H9 (cell line): ENCODE data around the gene SCTR. TPM values are rescaled to one million over a fixed set of nuclear protein-coding genes. Genes with fewer than 3 reads are reported as not detected.

ENCODE experiments used
- DNase-seq: peaks from one replicate; pipeline ENCODE4 v3.0.0-alpha.2; 2017
- H2AFZ ChIP-seq: one replicate; pipeline ENCODE4 v1.6.1; 2013; ENCODE audit warnings: mild to moderate bottlenecking, low read length, control low read depth, moderate library complexity
- H2AK5ac ChIP-seq: 2 replicates; pipeline ENCODE4 v1.6.1; 2013; ENCODE audit warnings: low read length, control low read depth, mixed read lengths; ENCODE audit not compliant: insufficient read length
- H2BK120ac ChIP-seq: one replicate; pipeline ENCODE4 v1.6.1; 2013; ENCODE audit warnings: low read depth, mild to moderate bottlenecking, low read length, control low read depth, inconsistent platforms; ENCODE audit not compliant: poor library complexity, severe bottlenecking
- H2BK12ac ChIP-seq: 2 replicates; pipeline ENCODE4 v1.6.1; 2013; ENCODE audit warnings: low read length, control low read depth, mixed read lengths, low read depth; ENCODE audit not compliant: insufficient read length
- H2BK15ac ChIP-seq: 2 replicates; pipeline ENCODE4 v1.6.1; 2013; ENCODE audit warnings: low read depth, low read length, control low read depth
- H2BK20ac ChIP-seq: one replicate; pipeline ENCODE4 v1.6.1; 2013; ENCODE audit warnings: low read depth, mild to moderate bottlenecking, low read length, control low read depth, inconsistent platforms; ENCODE audit not compliant: poor library complexity, severe bottlenecking
- H2BK5ac ChIP-seq: 2 replicates; pipeline ENCODE4 v1.6.1; 2013; ENCODE audit warnings: low read length, control low read depth, mixed read lengths; ENCODE audit not compliant: insufficient read length
- H3K14ac ChIP-seq: 2 replicates; pipeline ENCODE4 v1.6.1; 2013; ENCODE audit warnings: low read length, control low read depth; ENCODE audit not compliant: insufficient read depth
- H3K18ac ChIP-seq: 2 replicates; pipeline ENCODE4 v1.6.1; 2013; ENCODE audit warnings: low read depth, mild to moderate bottlenecking, mixed read lengths, low read length, control low read depth; ENCODE audit not compliant: insufficient read length
- H3K23ac ChIP-seq: 2 replicates; pipeline ENCODE4 v1.6.1; 2013; ENCODE audit warnings: low read length, control low read depth, mixed read lengths, low read depth; ENCODE audit not compliant: insufficient read length
- H3K23me2 ChIP-seq: 2 replicates; pipeline ENCODE4 v1.6.1; 2013; ENCODE audit warnings: low read depth, mild to moderate bottlenecking, mixed read lengths, low read length, control low read depth; ENCODE audit not compliant: insufficient read length, poor library complexity, severe bottlenecking
- H3K27ac ChIP-seq: 2 replicates; pipeline ENCODE4 v1.5.1; 2013; ENCODE audit warnings: low read length, control low read depth, mixed read lengths, low read depth; ENCODE audit not compliant: insufficient read length
- H3K27me3 ChIP-seq: 2 replicates; pipeline ENCODE4 v1.6.1; 2013; ENCODE audit warnings: low read length, control low read depth, inconsistent platforms; ENCODE audit not compliant: insufficient read depth
- H3K4ac ChIP-seq: 2 replicates; pipeline ENCODE4 v1.6.1; 2013; ENCODE audit warnings: low read depth, mild to moderate bottlenecking, control low read depth, inconsistent platforms, low read length, moderate library complexity
- H3K4me1 ChIP-seq: 2 replicates; pipeline ENCODE4 v1.6.1; 2013; ENCODE audit warnings: low read length, control low read depth, inconsistent platforms; ENCODE audit not compliant: insufficient read depth
- H3K4me2 ChIP-seq: 2 replicates; pipeline ENCODE4 v1.6.1; 2013; ENCODE audit warnings: low read length, control low read depth, mixed read lengths; ENCODE audit not compliant: insufficient read length, insufficient read depth
- H3K56ac ChIP-seq: 2 replicates; pipeline ENCODE4 v1.6.1; 2013; ENCODE audit warnings: low read depth, mild to moderate bottlenecking, mixed read lengths, low read length, control low read depth; ENCODE audit not compliant: insufficient read length
- H3K79me1 ChIP-seq: 2 replicates; pipeline ENCODE4 v1.6.1; 2013; ENCODE audit warnings: low read depth, mild to moderate bottlenecking, moderate library complexity, low read length, control low read depth, inconsistent platforms; ENCODE audit not compliant: insufficient read depth, poor library complexity, severe bottlenecking
- H3K79me2 ChIP-seq: 2 replicates; pipeline ENCODE4 v1.6.1; 2013; ENCODE audit warnings: low read length, control low read depth, inconsistent platforms; ENCODE audit not compliant: insufficient read depth
- H3K9ac ChIP-seq: 2 replicates; pipeline ENCODE4 v1.6.1; 2013; ENCODE audit warnings: low read length, control low read depth, mixed read lengths; ENCODE audit not compliant: insufficient read length; ENCODE audit errors: extremely low read depth
- H3K9me3 ChIP-seq: one replicate; pipeline ENCODE4 v1.6.1; 2013; ENCODE audit warnings: low read depth, low read length, inconsistent platforms; ENCODE audit not compliant: control insufficient read depth
- H3T11ph ChIP-seq: one replicate; pipeline ENCODE4 v1.6.1; 2013; ENCODE audit warnings: mild to moderate bottlenecking, low read length, control low read depth, inconsistent platforms
- H4K20me1 ChIP-seq: one replicate; pipeline ENCODE4 v1.6.1; 2013; ENCODE audit not compliant: control insufficient read depth, insufficient read length, insufficient read depth
- H4K5ac ChIP-seq: 2 replicates; pipeline ENCODE4 v1.6.1; 2013; ENCODE audit warnings: low read depth, mild to moderate bottlenecking, mixed read lengths, low read length, control low read depth; ENCODE audit not compliant: insufficient read length
- H4K8ac ChIP-seq: replicated peaks from 2 replicates; pipeline ENCODE4 v1.6.1; 2013; ENCODE audit warnings: low read length, control low read depth, mixed read lengths, low read depth; ENCODE audit not compliant: insufficient read length
- H4K91ac ChIP-seq: 2 replicates; pipeline ENCODE4 v1.6.1; 2013; ENCODE audit warnings: low read depth, mild to moderate bottlenecking, moderate library complexity, mixed read lengths, low read length, control low read depth; ENCODE audit not compliant: insufficient read length
- H3K27ac Mint-ChIP-seq, 3 experiments: 2 replicates in 2 of 3; 3 replicates in 1 of 3; pipeline ENCODE4 v1.8.0; 2020 to 2021; ENCODE audit warnings: mixed read lengths in 3 of 3, mild to moderate bottlenecking in 1 of 3, moderate library complexity in 1 of 3
- H3K27me3 Mint-ChIP-seq: 2 replicates; pipeline ENCODE4 v1.8.0; 2021; ENCODE audit warnings: low read depth, mild to moderate bottlenecking, moderate library complexity, mixed read lengths
- H3K36me3 Mint-ChIP-seq, 3 experiments: 2 replicates in 2 of 3; 3 replicates in 1 of 3; pipeline ENCODE4 v1.8.0; 2020 to 2021; ENCODE audit warnings: low read depth in 3 of 3, mixed read lengths in 3 of 3; ENCODE audit not compliant: insufficient read depth in 1 of 3
- H3K4me1 Mint-ChIP-seq, 2 experiments: 2 replicates each; pipeline ENCODE4 v1.8.0; 2020; ENCODE audit warnings: mixed read lengths in 2 of 2
- H3K4me3 Mint-ChIP-seq, 2 experiments: 2 replicates in 1 of 2; 3 replicates in 1 of 2; pipeline ENCODE4 v1.8.0; 2020 to 2021; ENCODE audit warnings: mild to moderate bottlenecking in 2 of 2, mixed read lengths in 2 of 2, moderate library complexity in 1 of 2
- H3K9me3 Mint-ChIP-seq, 2 experiments: 2 replicates in 1 of 2; 3 replicates in 1 of 2; pipeline ENCODE4 v1.8.0; 2020; ENCODE audit warnings: mild to moderate bottlenecking in 2 of 2, mixed read lengths in 2 of 2, moderate library complexity in 1 of 2
- WGBS: extraction: QIAGEN DNeasy Blood & Tissue Kit; methylation state at CpG from one replicate; pipeline ENCODE4 v1.1.7; 2013; ENCODE audit warnings: missing lambda C conversion rate, low lambda C conversion rate, mixed read lengths; ENCODE audit not compliant: insufficient read length; ENCODE audit errors: extremely low coverage; 5-methylcytosine and 5-hydroxymethylcytosine counted together
- total RNA-seq: library from RNA; stranded (reverse); gene quantifications from 2 replicates; pipeline ENCODE4 v1.2.1, GENCODE V29; 2021
- TF ChIP-seq, protein P1 (sequence below): fragments of 200-600 bp; sonication (generic); conservative IDR thresholded peaks from 3 replicates; pipeline ENCODE4 v1.8.0; 2021; ENCODE audit warnings: antibody characterized with exemption, mild to moderate bottlenecking

SCTR gene
- total RNA-seq, 1 experiment from 2014 or later, result not detected

DNA sequence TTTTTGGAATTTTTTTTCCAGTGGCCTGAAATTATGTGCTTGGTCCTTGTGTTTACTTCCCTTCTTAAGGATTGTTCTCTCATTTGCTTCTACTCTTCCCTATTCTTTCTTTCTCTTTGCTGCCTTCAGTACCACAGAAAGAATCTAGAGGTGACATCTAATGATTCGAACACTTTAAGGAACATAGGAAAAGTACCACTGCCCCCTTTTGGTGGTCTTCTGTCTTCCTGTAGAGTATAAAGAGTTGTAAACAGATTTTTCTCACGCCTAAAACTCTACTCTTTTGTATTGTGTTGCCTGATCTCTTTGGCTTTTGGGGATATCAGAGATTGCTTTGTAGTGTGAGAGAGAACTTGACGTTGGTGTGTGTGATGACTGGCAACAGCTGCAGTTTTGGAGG lies 7.0 kb upstream of the SCTR start:
- Histone ChIP-seq H2BK15ac (no peak overlapping the region), H3K27me3 (no peaks in the 10 kb centered on the region), H4K5ac (no peak overlapping the region), H3K56ac (no peak overlapping the region), H3K14ac (no peak overlapping the region), H2AFZ (peak overlapping the region; percentile 93), H3T11ph (no peak overlapping the region), H3K9ac (no peak overlapping the region), H4K91ac (no peak overlapping the region), H3K4me2 (no peak overlapping the region), H3K23me2 (no peaks in the 10 kb centered on the region), H3K27ac (no peak overlapping the region), H3K23ac (no peak overlapping the region), H3K4me1 (no peaks in the 10 kb centered on the region), H2BK12ac (no peak overlapping the region), H2BK120ac (no peak overlapping the region), H2BK5ac (no peak overlapping the region), H4K20me1 (no peaks in the 10 kb centered on the region), H2BK20ac (no peak overlapping the region), H3K79me1 (no peaks in the 10 kb centered on the region), H3K18ac (no peak overlapping the region), H4K8ac (no peak overlapping the region), H3K79me2 (no peaks in the 10 kb centered on the region), H3K4ac (no peak overlapping the region), H3K9me3 (no peaks in the 10 kb centered on the region), H2AK5ac (no peak overlapping the region)
- no peak overlapping the region for H3K4me3 Mint-ChIP-seq
- TF ChIP-seq, protein P1, sequence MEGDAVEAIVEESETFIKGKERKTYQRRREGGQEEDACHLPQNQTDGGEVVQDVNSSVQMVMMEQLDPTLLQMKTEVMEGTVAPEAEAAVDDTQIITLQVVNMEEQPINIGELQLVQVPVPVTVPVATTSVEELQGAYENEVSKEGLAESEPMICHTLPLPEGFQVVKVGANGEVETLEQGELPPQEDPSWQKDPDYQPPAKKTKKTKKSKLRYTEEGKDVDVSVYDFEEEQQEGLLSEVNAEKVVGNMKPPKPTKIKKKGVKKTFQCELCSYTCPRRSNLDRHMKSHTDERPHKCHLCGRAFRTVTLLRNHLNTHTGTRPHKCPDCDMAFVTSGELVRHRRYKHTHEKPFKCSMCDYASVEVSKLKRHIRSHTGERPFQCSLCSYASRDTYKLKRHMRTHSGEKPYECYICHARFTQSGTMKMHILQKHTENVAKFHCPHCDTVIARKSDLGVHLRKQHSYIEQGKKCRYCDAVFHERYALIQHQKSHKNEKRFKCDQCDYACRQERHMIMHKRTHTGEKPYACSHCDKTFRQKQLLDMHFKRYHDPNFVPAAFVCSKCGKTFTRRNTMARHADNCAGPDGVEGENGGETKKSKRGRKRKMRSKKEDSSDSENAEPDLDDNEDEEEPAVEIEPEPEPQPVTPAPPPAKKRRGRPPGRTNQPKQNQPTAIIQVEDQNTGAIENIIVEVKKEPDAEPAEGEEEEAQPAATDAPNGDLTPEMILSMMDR, result peak; percentile 69
- WGBS, result no CpG with 5 or more reads among the region's 3 CpGs
- H3K27ac Mint-ChIP-seq, result peak overlapping the region in 1 of 3 experiments; percentile 6; a peak in 1 of 7 replicates
- peaks cover 3 to 12% (median 4%) of the 10 kb centered on the region in 3 experiments; a peak in 6 of 7 replicates for H3K36me3 Mint-ChIP-seq
- peaks cover 13% of the 10 kb centered on the region for H3K27me3 Mint-ChIP-seq
- peaks cover 11 to 13% of the 10 kb centered on the region in 2 experiments for H3K9me3 Mint-ChIP-seq
- peaks cover 30 to 35% of the 10 kb centered on the region in 2 experiments for H3K4me1 Mint-ChIP-seq
- DNase-seq, result no peak
